MM.1S (cell line): ENCODE results near the gene ZNF438.

Experiments used
- DNase-seq: peaks from one replicate; pipeline ENCODE4 v3.0.0-alpha.2; 2015
- H2AFZ ChIP-seq: fragments of 300-600 bp; sonication (generic); 2 replicates; pipeline ENCODE4 v1.6.0; 2016; ENCODE audit warnings: antibody characterized with exemption, low read length
- H3F3A ChIP-seq: fragments of 300-600 bp; sonication (generic); 2 replicates; pipeline ENCODE4 v1.6.1; 2016; ENCODE audit warnings: mild to moderate bottlenecking, antibody characterized with exemption, low read length, moderate library complexity, mixed read lengths; ENCODE audit not compliant: insufficient read depth
- H3K27ac ChIP-seq: fragments of 300-600 bp; sonication (generic); 2 replicates; pipeline ENCODE4 v1.5.1; 2016; ENCODE audit warnings: mild to moderate bottlenecking, low read length
- H3K27me3 ChIP-seq: fragments of 300-600 bp; sonication (generic); replicated peaks from 2 replicates; pipeline ENCODE4 v1.6.0; 2016; ENCODE audit warnings: low read length; ENCODE audit not compliant: insufficient read depth
- H3K36me3 ChIP-seq: fragments of 300-600 bp; sonication (generic); replicated peaks from 2 replicates; pipeline ENCODE4 v1.6.1; 2016; ENCODE audit warnings: mild to moderate bottlenecking, low read length, mixed read lengths; ENCODE audit not compliant: insufficient read depth
- H3K4me1 ChIP-seq: fragments of 300-600 bp; sonication (generic); 2 replicates; pipeline ENCODE4 v1.6.1; 2016; ENCODE audit warnings: low read length, mixed read lengths
- H3K4me2 ChIP-seq: fragments of 300-600 bp; sonication (generic); 2 replicates; pipeline ENCODE4 v1.6.0; 2016; ENCODE audit warnings: low read depth, low read length
- H3K4me3 ChIP-seq: fragments of 300-600 bp; sonication (generic); 2 replicates; pipeline ENCODE4 v1.5.1; 2016; ENCODE audit warnings: low read length, mixed read lengths
- H3K79me2 ChIP-seq: fragments of 300-600 bp; sonication (generic); 2 replicates; pipeline ENCODE4 v1.6.1; 2016; ENCODE audit warnings: mixed run types, low read length, mixed read lengths
- H3K9ac ChIP-seq: fragments of 300-600 bp; sonication (generic); 2 replicates; pipeline ENCODE4 v1.6.1; 2016; ENCODE audit warnings: low read length, mixed read lengths
- H3K9me2 ChIP-seq: fragments of 300-600 bp; sonication (generic); replicated peaks from 2 replicates; pipeline ENCODE4 v1.6.1; 2016; ENCODE audit warnings: mild to moderate bottlenecking, low read length, mixed read lengths; ENCODE audit not compliant: insufficient read depth
- H3K9me3 ChIP-seq: fragments of 300-600 bp; sonication (generic); replicated peaks from 2 replicates; pipeline ENCODE4 v1.6.1; 2016; ENCODE audit warnings: mild to moderate bottlenecking, low read length, mixed read lengths; ENCODE audit not compliant: insufficient read depth
- H4K20me1 ChIP-seq: fragments of 300-600 bp; sonication (generic); 2 replicates; pipeline ENCODE4 v1.6.1; 2016; ENCODE audit warnings: mild to moderate bottlenecking, low read length, moderate library complexity, mixed read lengths; ENCODE audit not compliant: insufficient read depth
- CTCF ChIP-seq: fragments of 300-600 bp; sonication (generic); IDR thresholded peaks from 2 replicates; pipeline ENCODE4 v1.5.1; 2016; ENCODE audit warnings: antibody characterized with exemption, low read length, mixed read lengths
- EZH2 ChIP-seq: fragments of 300-600 bp; sonication (generic); optimal IDR thresholded peaks from 2 replicates; pipeline ENCODE3; 2017; ENCODE audit warnings: low read depth, mild to moderate bottlenecking, antibody characterized with exemption, low read length, mixed read lengths
- EZH2phosphoT487 ChIP-seq: fragments of 300-600 bp; sonication (generic); IDR thresholded peaks from 2 replicates; pipeline ENCODE4 v1.6.1; 2018; ENCODE audit warnings: antibody characterized with exemption, low read length

The ZNF438 gene

GRCh38 chr10:31064348-31064747, 32.7 kb upstream of the ZNF438 start:
- Histone ChIP-seq H3K4me2 (no peak overlapping the region), H3K4me3 (no peak overlapping the region)
- DNase-seq, result no peak

DNA sequence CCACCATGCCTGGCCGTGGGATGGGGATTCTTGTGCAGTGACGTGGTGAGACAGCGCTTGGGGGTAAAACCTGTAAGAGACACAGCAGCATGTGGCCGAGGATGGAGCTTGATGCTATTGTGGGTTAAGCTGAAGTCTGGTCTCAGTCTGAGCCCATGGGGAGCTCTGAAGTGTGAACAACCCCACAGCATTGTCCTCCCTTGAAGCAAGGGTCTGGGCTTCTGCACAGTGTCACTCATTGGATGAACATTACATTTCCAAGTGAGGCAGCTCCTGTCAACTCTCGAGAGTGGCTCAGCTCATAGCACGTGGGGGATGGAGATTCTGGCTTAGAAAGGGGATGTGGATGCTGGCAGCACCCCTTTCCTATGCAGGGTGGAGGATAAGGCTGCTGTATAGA, 32.2 kb upstream of the ZNF438 start:
- Histone ChIP-seq H3K27ac (no peak overlapping the region), H3K36me3 (no peaks in the 10 kb centered on the region), H3K9me2 (no peaks in the 10 kb centered on the region), H3K4me3 (no peak overlapping the region), H3K79me2 (no peaks in the 10 kb centered on the region), H2AFZ (no peak overlapping the region), H3K4me1 (no peaks in the 10 kb centered on the region), H3F3A (no peaks in the 10 kb centered on the region), H3K9me3 (no peaks in the 10 kb centered on the region), H4K20me1 (no peaks in the 10 kb centered on the region), H3K9ac (no peak overlapping the region), H3K27me3 (no peaks in the 10 kb centered on the region), H3K4me2 (no peak overlapping the region)
- no peak for TF ChIP-seq EZH2
- no peak for TF ChIP-seq EZH2phosphoT487
- no peak for TF ChIP-seq CTCF
- DNase-seq, result no peak

More at GRCh38 chr10:31064348-31064747, 32.7 kb upstream of the ZNF438 start:
- Histone ChIP-seq H3K36me3 (no peaks in the 10 kb centered on the region), H3K79me2 (no peaks in the 10 kb centered on the region), H3F3A (no peaks in the 10 kb centered on the region), H4K20me1 (no peaks in the 10 kb centered on the region), H2AFZ (no peak overlapping the region), H3K9ac (no peak overlapping the region), H3K4me1 (no peaks in the 10 kb centered on the region), H3K9me3 (no peaks in the 10 kb centered on the region), H3K27me3 (no peaks in the 10 kb centered on the region), H3K27ac (no peak overlapping the region), H3K9me2 (no peaks in the 10 kb centered on the region)
- TF ChIP-seq EZH2 (no peak), EZH2phosphoT487 (no peak), CTCF (no peak)

- no peak for DNase-seq
- Histone ChIP-seq H3K4me3 (no peak overlapping the region), H3K9ac (no peak overlapping the region), H3F3A (no peaks in the 10 kb centered on the region), H3K9me3 (no peaks in the 10 kb centered on the region), H3K36me3 (no peaks in the 10 kb centered on the region), H3K4me1 (no peaks in the 10 kb centered on the region), H4K20me1 (no peaks in the 10 kb centered on the region), H2AFZ (no peak overlapping the region), H3K27ac (no peak overlapping the region), H3K4me2 (no peak overlapping the region), H3K27me3 (no peaks in the 10 kb centered on the region), H3K9me2 (no peaks in the 10 kb centered on the region), H3K79me2 (no peaks in the 10 kb centered on the region)
- no peak for TF ChIP-seq EZH2
- TF ChIP-seq CTCF, result no peak
- no peak for TF ChIP-seq EZH2phosphoT487
Observed at GRCh38 chr10:31062856-31063255, 31.2 kb upstream of the ZNF438 start.
